Measurements from ENCODE around the gene NT5M.
"Not testable (repeated sequence)": the region's sequence is repeated elsewhere in the genome, so short reads cannot be mapped to it uniquely, and the experiment has no call there.

The NT5M gene

DNA sequence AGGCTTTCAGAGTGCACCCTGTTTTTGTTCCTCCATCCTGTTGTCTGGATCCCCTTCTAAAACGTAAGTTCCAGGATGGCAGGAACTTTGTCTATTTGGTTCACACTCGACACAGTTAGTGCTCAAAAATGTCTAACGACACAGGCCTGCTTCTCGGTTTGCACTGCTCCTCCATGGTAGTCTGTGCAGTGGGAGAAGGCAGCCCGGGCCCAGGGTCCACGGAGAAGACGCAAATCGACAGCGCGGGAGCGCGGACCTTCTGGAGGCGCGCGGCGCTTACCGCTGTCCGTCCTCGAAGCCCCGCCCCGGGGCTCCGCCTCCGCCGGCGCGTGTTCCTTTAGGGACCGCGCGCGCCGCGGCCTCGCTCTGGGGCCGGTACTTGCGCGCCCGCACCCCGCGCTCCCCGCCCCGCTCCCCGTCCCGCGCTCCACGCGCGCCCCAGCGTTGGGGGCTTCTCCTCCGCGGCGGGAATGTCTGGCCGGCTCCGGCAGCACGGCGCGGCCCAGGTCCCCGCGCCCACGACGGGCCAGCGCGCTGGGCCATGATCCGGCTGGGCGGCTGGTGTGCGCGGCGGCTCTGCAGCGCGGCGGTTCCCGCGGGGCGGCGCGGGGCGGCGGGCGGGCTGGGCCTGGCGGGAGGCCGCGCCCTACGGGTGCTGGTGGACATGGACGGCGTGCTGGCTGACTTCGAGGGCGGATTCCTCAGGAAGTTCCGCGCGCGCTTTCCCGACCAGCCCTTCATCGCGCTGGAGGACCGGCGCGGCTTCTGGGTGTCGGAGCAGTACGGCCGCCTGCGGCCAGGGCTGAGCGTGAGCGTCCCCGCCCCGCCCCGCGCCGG is at the start of gene NT5M:
TSS of gene NT5M (plus strand) at position 364 of the 837 bp plus-strand sequence. CDS start at position 542, 178 bp downstream.
- peak; percentile 2 to 46 for DNase-seq (ENCODE audit: low read depth in 2 of 2)

DNA sequence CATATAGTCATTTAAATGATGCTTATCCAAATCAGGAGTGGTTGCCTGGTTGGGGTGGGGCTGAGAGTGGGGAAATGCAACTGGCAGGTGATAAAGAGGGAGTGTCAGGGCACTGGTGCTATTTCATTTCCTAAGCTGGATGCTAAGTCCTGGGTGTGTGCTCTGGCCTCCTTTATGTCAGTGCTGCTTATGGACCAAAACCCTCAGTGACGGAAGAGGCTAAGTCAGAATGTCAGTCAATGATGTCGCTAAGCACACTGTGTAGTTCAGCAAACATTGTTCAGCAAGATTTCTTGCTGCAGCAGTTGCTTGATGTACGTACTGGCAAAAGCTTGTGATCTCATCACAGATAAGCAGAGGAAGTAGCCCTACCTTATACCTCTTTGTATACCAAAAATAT is 49.8 kb upstream of the NT5M start:
- DNase-seq (ENCODE audit: low read depth in 2 of 2) = no peak

DNA sequence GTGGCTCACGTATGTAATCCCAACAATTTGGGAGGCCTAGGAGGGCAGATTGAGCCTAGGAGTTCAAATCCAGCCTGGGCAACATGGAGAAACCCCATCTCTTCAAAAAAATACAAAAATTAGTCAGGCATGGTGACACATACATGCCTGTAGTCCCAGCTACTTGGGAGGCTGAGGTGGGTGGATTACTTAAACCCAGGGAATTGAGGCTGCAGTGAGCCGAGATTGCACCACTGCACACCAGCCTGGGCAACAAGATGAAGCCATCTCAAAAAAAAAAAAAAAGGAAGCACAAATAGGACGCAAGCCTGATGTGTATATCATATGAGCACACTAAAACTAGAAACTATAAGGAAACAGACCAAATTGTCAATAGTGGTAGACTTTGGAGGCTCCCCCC is 49.1 kb upstream of the NT5M start:
- DNase-seq (ENCODE audit: low read depth in 2 of 2) = no peak

DNA sequence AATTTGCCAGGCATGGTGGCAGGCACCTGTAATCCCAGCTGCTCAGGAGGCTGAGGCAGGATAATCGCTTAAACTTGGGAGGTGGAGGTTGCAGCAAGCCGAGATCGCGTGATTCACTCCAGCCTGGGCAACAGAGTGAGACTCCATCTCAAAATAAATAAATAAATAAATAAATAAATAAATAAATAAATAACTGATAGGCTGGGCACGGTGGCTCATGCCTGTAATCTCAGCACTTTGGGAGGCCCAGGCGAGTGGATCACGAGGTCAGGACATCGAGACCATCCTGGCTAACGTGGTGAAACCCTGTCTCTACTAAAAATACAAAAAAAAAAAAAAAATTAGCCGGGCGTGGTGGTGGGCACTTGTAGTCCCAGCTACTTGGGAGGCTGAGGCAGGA is 47.5 kb upstream of the NT5M start:
- DNase-seq (ENCODE audit: low read depth in 2 of 2) = not testable (repeated sequence)

DNA sequence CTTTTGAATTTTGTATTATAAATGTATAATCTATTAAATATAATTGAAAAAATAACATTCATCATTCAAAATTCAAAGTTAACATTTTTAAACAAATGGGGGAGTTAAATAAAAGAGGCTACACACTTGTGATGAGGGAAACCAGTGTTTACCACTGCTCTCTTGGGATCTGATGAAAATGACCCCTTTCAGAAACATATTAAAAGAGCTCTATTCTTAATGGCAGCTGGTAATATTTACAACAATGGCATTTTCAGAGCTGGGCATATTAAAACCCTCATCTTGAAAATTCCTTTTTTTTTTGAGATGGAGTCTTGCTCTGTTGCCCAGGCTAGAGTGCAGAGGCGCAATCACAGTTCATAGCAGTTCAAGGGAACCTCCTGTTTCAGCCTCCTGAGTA is 46.9 kb upstream of the NT5M start:
- no peak for DNase-seq (ENCODE audit: low read depth in 2 of 2)

DNA sequence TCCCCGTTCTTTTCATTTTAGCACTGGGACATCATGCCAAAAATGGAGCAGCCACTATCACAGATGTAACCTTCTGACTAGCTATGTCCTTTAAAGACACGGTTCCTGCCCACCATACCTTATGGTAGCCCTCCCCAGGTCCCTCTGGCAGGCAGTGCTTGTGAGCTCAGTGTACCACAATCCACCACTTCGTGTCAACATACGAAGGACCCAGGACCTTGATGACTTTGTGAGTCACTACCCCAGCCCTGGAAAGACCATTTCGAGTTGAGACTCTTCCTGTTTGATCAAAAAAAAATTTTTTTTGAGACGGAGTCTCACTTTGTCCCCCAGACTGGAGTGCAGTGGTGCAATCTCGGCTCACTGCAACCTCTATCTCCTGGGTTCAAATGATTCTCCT is 45.2 kb upstream of the NT5M start:
- DNase-seq (ENCODE audit: low read depth in 2 of 2) = no peak

DNA sequence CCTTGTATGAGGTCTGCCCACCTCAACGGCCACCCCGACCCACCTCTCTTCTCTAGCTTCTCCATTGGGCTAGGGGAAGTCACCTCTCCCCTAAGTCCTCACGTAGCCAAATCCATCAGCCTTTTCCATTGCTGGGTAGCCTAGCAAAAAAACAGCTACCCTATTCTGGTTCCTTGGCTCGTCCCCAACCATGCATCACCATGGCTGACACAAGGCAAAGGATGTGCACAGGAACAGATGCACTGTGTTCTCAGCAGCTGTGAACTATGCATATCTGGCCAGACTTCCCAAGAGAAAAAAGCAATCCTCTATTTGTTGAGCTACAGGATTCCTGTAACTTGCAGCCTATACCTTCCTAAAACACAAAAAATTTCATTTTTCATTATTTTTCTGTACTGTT is 44.2 kb upstream of the NT5M start:
- no peak for DNase-seq (ENCODE audit: low read depth in 2 of 2)

DNA sequence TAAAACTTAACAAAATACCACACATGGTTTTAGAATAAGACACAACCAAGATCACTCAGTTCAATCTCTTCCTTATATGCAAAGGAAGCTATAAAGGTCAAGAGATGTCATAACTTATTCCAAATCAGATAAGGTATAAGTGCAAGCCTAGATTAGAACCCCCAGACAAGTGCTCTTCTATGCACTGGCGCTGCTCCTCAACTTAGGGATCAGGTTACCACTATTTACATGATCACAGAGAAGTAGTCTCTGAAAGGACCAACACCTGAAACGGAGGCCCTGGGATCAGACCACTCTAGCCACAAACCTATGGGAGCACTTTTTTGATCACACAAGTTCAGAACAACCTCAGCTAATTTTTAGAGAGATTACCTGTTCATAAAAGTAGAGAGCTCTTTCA is 38.7 kb upstream of the NT5M start:
- DNase-seq (ENCODE audit: low read depth in 2 of 2) = no peak

DNA sequence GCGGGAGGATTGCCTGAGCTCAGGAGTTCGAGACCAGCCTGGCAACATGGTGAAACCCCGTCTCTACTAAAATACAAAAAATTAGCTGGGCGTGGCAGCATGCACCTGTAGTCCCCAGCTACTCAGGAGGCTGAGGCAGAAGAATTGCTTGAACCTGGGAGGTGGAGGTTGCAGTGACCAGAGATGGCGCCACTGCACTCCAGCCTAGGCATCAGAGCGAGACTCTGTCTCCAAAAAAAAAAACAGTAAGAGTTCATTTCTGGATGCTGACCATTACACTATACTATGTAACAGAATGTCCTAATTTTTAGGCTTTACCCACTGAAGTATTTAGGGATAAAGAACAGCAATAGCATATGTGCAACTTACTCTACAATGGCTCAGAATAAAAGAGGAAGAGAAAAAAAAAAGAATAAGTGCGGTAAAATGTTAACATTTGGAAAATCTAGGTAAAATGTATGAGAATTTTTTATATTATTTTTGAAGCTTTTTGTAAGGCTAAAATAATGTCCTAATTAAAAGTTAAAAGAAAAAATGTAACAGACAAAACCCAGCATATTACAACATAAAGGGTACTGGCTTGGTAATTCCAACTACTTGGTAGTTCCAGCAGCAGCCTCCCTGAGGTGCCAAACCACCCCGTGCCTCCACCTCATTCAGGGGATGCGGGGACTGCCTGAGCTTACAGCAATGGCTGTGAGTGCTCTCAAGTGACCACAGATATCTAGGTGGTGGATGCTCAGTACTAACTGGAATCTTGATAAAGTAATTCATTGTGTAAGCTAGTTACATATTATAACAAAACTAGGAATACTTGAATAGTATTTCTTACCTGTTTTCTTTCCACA is 33.0 kb upstream of the NT5M start:
- DNase-seq (ENCODE audit: low read depth in 2 of 2) = no peak

DNA sequence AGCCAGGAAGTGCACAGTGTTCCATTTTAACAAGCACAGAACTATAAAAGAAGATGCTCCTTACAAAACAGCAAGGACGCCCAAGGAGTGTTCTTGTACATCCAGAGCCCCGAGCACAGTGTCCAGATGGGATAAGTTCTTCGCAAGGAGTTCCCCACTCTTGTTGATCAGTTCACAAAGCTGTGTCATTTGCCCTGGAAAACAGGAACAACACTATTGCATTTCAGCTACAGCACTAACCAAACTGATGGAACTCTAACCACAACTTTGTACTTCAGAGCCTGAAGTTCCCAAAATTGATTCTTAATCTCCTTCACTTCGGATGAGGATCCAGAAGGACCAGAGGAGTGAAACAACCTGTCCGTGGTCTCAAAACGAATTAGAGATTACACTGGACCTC is 27.2 kb upstream of the NT5M start:
- no peak for DNase-seq (ENCODE audit: low read depth in 2 of 2)

DNA sequence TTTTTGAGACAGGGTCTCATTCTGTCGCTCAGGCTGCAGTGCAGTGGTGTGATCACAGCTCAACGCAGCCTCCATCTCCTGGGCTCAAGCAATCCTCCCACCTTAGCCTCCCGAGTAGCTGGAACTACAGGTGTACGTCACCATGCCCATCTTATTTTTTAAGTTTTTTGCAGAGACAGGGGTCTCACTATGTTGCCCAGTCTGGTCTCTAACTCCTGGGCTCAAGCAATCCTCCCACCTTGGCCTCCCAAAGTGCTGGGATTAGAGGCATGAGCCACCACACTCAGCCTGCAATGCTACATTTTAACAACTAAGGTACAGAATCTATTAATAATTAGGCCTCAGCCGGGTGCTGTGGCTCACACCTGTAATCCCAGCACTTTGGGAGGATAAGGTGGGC is 25.7 kb upstream of the NT5M start:
- not testable (repeated sequence) for DNase-seq (ENCODE audit: low read depth in 2 of 2)

DNA sequence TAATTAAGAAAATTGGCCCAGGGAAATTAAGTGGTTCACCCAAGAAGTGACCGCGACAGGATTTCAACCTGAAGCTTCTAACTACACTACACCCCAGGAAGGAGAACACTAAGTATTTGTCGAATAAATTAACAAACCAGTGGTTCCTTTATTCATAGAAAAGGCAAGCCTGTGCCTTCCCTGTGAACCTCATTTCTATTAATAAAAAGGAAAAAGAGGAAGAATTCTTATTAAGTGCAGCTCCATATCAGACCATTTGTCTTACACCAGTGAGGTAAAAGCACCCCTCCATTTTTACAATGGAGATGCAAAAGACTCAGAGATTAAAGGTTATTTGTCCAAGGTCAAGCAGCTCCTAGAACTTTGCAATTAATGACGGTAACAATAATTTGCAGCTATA is 23.9 kb upstream of the NT5M start:
- no peak for DNase-seq (ENCODE audit: low read depth in 2 of 2)

DNA sequence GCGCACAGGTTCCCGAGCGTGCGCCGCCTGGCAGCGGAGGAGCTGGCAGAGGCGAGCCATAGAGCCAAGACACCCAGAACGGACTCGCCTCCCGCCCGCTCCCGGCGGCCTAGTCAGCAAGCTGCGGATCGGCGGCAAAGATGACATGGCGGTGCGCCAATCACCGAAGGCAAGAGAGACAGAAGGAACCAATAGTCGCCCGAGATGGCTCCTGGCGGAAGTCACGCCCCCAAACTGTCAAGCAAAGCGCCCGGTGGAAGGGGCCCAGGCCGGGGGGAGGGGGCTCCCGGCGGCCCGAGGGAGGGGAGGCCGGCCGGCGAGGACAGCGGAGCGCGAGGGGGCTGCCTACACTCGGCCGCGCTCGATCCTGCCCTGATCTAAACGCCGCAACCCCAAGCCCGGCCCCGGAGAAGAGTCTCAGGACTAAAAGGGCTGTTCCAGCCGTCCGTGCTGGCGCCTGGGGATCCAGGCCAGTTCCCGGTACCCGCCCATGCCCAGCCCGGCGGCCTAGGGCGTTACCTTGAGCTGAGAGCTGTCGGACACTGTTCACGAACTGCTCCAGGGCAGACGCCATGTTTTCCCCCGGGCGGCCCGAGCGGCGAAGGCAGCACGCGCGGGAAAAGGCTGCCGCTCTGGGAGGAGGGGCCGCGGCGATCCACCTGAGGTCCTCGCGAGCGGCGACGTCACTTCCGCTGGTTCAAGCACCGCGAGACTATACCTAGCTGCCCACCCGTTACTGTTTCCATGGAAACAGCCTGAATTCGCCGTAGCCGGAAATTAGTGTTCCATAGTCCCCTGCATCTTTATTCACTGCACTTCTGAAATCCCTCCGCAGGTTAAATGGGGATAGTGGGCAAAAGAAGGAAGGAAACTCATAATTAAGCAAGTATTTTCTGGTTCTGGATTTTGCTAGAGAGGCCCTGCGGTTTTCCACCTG is 22.3 kb upstream of the NT5M start, which contains the start of gene COPS3:
TSS of gene COPS3 (minus strand) at position 634 of the 937 bp plus-strand sequence. CDS start at position 574, 60 bp downstream.
- DNase-seq (ENCODE audit: low read depth in 2 of 2) = peak; percentile 86

DNA sequence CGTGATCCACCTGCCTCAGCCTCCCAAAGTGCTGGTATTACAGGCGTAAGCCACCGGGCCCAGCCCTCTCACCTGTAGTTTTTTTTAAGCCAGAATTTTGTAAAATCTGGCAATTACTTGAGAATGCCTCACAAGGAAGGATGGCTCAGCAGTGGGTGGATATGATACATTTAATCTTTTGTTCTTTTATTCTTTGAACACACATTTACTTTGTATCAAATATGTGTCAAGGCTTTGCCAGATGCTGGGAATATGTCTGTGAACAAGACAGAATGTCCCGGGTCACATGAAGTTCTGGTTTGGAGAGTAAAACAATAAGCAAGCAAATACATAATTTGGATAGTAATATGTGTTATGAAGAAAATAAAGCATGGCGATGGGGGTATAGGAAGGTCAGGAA is 17.2 kb upstream of the NT5M start:
- DNase-seq (ENCODE audit: low read depth in 2 of 2) = no peak

DNA sequence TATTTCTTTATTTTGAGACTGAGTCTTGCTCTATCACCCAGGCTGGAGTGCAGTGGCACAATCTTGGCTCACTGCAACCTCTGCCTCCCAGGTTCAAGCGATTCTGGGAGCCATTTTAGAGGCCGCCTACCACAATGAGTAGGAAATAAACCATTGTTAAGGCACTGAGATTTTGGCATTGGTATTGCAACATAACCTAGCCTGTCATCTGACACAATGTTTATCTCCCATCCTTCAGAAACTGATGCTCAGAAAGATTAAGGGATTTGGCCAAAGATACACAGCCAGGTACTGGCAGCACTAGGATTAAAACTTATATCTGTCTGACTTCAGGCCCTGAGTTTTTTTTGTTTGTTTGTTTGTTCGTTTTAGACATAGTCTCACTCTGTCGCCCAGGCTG is 14.1 kb upstream of the NT5M start:
- no peak for DNase-seq (ENCODE audit: low read depth in 2 of 2)

DNA sequence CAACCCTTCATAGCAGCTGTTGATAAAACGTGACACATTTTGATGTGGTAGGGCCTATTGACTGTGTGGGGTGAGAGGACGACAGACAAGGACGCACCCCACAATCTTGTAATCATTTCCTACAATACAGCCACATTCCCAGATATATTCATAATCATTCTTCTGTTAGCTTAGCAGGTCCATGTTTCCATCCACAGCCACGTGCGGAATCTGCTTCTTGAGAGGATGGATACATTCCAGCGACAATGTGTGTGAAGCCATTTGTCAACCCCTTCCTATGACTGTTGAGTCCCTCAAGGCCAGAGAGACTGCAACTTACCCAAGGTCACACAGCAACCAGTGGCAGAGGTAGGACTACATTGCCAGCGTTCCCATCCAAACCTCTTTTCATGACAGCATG is 13.5 kb upstream of the NT5M start:
- no peak for DNase-seq (ENCODE audit: low read depth in 2 of 2)

DNA sequence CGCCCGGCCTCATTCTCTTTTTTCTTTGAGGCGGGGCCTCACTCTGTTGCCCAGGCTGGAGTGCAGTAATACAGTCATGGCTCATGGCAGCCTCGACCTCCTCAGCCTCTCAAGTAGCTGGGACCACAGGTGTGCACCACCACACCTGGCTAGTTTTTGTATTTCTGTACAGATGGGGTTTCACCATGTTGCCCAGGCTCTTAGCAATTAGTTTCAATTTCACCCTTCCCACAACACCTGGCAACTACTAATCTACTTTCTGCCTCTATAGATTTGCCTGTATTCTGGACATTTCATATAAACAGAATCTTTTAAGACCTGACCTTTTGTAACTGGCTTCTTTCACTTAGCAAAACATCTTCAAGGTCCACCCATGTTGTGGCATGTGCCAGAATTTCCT is 8.0 kb upstream of the NT5M start:
- no peak for DNase-seq (ENCODE audit: low read depth in 2 of 2)

DNA sequence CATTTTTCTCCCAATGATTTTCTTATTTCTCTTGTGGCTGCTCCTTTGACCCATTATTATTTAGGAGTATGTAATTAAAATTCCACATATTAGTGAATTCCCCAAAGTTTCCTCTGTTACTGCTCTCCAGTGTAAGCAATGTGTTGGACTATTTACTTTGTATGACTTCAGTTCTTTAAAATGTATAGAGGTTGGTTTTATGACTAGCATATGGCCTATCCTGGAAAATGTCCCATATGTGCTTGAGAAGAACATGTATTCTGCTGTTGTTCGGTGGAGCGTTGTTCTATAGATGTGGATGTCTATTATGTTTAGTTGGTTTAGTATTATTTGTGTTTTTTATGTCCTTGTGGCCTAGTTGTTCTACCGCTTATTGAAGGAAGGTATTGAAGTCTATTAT is 6.0 kb upstream of the NT5M start:
- DNase-seq (ENCODE audit: low read depth in 2 of 2) = no peak

DNA sequence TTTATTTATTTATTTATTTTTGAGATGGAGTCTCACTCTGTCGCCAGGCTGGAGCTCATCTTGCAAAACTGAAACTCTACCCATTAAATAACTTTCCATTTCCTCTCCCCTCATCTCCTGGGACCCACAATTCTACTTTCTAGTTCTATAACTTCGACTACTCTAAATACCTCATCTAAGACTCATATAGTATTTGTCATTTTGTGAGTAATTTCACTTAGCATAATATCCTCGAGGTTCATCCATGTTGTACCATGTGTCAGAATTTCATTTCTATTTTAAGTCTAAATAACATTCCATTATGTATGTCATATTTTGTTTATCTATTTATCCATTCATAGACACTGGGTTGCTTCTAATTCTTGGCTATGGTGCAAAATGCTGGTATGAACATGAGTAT is 5.1 kb upstream of the NT5M start:
- no peak for DNase-seq (ENCODE audit: low read depth in 2 of 2)

DNA sequence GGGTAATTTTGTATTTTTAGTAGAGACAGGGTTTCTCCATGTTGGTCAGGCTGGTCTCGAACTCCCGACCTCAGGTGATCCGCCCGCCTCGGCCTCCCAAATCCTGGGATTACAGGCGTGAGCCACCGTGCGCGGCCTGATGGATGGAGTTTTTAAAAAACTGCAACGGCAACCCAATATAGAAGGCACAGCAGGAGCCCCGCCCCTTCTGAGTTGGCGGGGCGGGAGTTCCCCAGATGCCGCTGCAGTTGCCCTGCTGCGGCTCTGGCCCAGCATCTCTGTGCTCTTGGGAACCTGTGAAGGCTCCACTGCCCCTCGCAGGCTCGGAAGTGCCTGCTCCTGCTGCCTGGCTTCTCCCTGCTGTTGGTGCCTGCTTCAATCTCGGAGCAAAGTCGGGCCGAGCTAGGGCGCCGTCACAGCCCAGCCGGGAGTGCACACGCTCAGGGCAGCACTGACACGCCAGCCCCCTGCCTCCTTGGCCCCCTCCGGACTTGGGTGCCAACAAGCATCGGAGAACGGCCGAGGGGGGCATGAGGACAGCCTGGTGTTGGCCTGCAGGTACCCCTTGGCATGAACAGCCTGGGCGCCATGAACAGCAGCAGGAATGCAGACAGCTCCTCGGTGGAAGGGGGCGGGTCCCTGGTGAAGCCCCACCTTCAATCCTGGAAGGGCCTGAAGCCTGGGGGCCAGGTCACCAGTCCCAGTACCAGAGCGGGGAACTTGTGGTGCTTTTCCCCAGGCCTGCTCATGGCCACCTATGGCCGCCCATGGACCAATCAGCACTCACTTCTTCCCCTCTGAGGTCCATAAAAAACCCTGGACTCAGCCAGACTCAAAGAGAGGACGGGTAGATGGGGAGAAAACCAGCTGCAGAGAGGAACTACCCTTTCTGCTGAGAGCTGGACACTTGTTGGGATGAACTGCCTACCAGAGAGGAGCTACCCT is 2.3 kb upstream of the NT5M start:
- DNase-seq (ENCODE audit: low read depth in 2 of 2) = peak; percentile 7 to 38

DNA sequence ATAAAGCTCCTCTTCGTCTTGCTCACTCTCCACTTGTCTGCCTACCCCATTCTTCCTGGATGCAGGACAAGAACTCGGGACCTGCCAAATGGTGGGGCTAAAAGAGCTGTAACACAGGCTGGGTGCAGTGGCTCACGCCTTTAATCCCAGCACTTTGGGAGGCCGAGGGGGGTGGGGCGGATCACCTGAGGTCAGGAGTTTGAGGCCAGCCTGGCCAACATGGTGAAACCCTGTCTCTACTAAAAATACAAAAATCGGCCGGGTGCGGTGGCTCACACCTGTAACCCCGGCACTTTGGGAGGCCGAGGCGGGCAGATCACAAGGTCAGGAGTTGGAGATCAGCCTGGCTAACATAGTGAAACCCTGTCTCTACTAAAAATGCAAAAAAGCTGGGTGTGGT is 1.5 kb upstream of the NT5M start:
- DNase-seq (ENCODE audit: low read depth in 2 of 2) = not testable (repeated sequence)

All from stimulated activated CD4-positive, alpha-beta T cell treated with anti-CD3 and anti-CD28 coated beads, Interleukin-1b, Interleukin-23, amount 100 ng/mL, for 1 hour (primary cell).